Stomach (tissue), 4 donors: ENCODE measurements around the gene CEP85L.

Experiments
- CTCF ChIP-seq, 7 experiments: fragments of 450-650 bp in 4 of 7; fragments of 200-600 bp in 3 of 7; sonication (generic) in 3 of 7; IDR thresholded peaks; one replicate each; pipeline ENCODE4 v1.5.1; 2016 to 2019; ENCODE audit warnings: antibody characterized with exemption in 7 of 7, control low read depth in 2 of 7, mild to moderate bottlenecking in 1 of 7
- EP300 ChIP-seq: sonication (generic); formaldehyde crosslinking; IDR thresholded peaks from one replicate; pipeline ENCODE4 v1.6.1; 2017; ENCODE audit warnings: antibody characterized with exemption
- POLR2A ChIP-seq, 4 donors: fragments of 450-650 bp; IDR thresholded peaks; one replicate each; pipeline ENCODE4 v1.6.1; 2016; ENCODE audit warnings: antibody characterized with exemption in 4 of 4, control low read depth in 2 of 4, mild to moderate bottlenecking in 1 of 4, moderate library complexity in 1 of 4
- POLR2AphosphoS5 ChIP-seq, 3 donors: sonication (generic); formaldehyde crosslinking; IDR thresholded peaks; one replicate each; pipeline ENCODE4 v1.6.1; 2016; ENCODE audit warnings: antibody characterized with exemption in 3 of 3

- TF ChIP-seq POLR2A (IDR thresholded peaks at IDR 0.05) (no peak), CTCF (IDR thresholded peaks at IDR 0.05) (no peak), EP300 (no peak), POLR2AphosphoS5 (IDR thresholded peaks at IDR 0.05) (no peak)
Measured at GRCh38 chr6:118683881-118684872, 32.8 kb upstream of the CEP85L start.
